ENCODE results near the gene BCAN. TPM values are rescaled to one million over a fixed set of nuclear protein-coding genes. Genes with fewer than 3 reads are reported as not detected.

BCAN gene
- total RNA-seq, 1 donor from 2014 or later = 52.2 TPM

- no peak for FAIRE-seq
- no peak for DNase-seq (ENCODE audit: low spot score in 2 of 2)
These were observed 29.9 kb downstream of the BCAN start for GRCh38 chr1:156671804-156672203.

- FAIRE-seq = no peak
These were observed 31.6 kb downstream of the BCAN start for GRCh38 chr1:156673387-156674121.

GRCh38 chr1:156675210-156676113 is 33.5 kb downstream of the BCAN start:
- no peak for FAIRE-seq
- peak in 1 of 2 donors; percentile 48 for DNase-seq (ENCODE audit: low spot score in 2 of 2)

More at GRCh38 chr1:156673387-156674121, 31.6 kb downstream of the BCAN start:
- DNase-seq (ENCODE audit: low spot score in 2 of 2) = no peak

GRCh38 chr1:156676114-156676819 is 34.4 kb downstream of the BCAN start:
- FAIRE-seq = no peak

GRCh38 chr1:156676820-156677615 is 35.1 kb downstream of the BCAN start, which contains the start of gene NES:
NES (minus strand) TSS chr1:156677407; CDS start chr1:156677264, 143 bp downstream.
- peak; percentile 81 to 83 for DNase-seq (ENCODE audit: low spot score in 2 of 2)
- no peak for FAIRE-seq

More at GRCh38 chr1:156676114-156676819, 34.4 kb downstream of the BCAN start:
- DNase-seq (ENCODE audit: low spot score in 2 of 2) = no peak

GRCh38 chr1:156677616-156678596 is 36.0 kb downstream of the BCAN start:
- FAIRE-seq (no peak), DNase-seq (ENCODE audit: low spot score in 2 of 2) (peak; percentile 79 to 80)

GRCh38 chr1:156680056-156680455 is 38.1 kb downstream of the BCAN start:
- no peak for DNase-seq (ENCODE audit: low spot score in 2 of 2)
- no peak for FAIRE-seq

- DNase-seq (ENCODE audit: low spot score in 2 of 2) = no peak
These were observed 39.5 kb downstream of the BCAN start for GRCh38 chr1:156681196-156681960.

GRCh38 chr1:156682166-156682890 is 40.4 kb downstream of the BCAN start:
- no peak for FAIRE-seq

More at GRCh38 chr1:156681196-156681960, 39.5 kb downstream of the BCAN start:
- FAIRE-seq = no peak

GRCh38 chr1:156684227-156684782 is 42.4 kb downstream of the BCAN start:
- no peak for FAIRE-seq
- DNase-seq (ENCODE audit: low spot score in 2 of 2) = no peak

More at GRCh38 chr1:156682166-156682890, 40.4 kb downstream of the BCAN start:
- no peak for DNase-seq (ENCODE audit: low spot score in 2 of 2)

GRCh38 chr1:156689035-156689952 is 47.4 kb downstream of the BCAN start:
- no peak for FAIRE-seq
- DNase-seq (ENCODE audit: low spot score in 2 of 2) = peak; percentile 64 to 86

GRCh38 chr1:156689953-156690674 is 48.2 kb downstream of the BCAN start:
- FAIRE-seq (no peak), DNase-seq (ENCODE audit: low spot score in 2 of 2) (no peak)

- DNase-seq (ENCODE audit: low spot score in 2 of 2) (no peak), FAIRE-seq (no peak)
These were observed 48.7 kb downstream of the BCAN start for GRCh38 chr1:156690675-156691036.

- no peak for DNase-seq (ENCODE audit: low spot score in 2 of 2)
- no peak for FAIRE-seq
These were observed 49.3 kb downstream of the BCAN start for GRCh38 chr1:156691191-156691590.
